HG02759 (cell line): ENCODE measurements around the gene PRPSAP1.
A peak's percentile ranks its signal among the peaks of the same experiment; 100 is the strongest.
"Not testable (repeated sequence)": the region's sequence is repeated elsewhere in the genome, so short reads cannot be mapped to it uniquely, and the experiment has no call there.

Source experiments
- ATAC-seq: cut with Tn5 transposase; IDR thresholded peaks from one replicate; pipeline ENCODE4 v1.9.1; 2021; ENCODE audit warnings: mild to moderate bottlenecking, moderate library complexity; ENCODE audit not compliant: unreplicated experiment

Gene PRPSAP1

DNA sequence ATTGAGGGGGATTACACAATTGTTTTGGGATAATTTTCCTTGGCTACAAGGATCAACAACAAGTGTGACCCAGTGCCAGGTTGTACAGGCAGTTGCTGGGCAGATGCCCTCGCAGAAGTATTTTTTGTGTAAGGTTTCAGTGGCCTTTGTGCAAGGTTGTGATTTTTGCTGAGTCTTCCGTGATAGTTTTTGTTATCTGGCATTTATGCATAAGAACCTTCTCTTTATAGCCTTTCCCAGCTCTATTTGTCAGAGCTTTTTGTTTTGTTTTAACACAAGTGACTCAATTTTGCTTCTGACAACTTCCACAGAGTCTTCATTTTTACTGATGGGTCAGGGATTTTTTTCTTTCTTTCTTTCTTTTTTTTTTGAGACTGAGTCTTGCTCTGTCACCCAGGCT is 6.7 kb upstream of the PRPSAP1 start:
- no peak for ATAC-seq

DNA sequence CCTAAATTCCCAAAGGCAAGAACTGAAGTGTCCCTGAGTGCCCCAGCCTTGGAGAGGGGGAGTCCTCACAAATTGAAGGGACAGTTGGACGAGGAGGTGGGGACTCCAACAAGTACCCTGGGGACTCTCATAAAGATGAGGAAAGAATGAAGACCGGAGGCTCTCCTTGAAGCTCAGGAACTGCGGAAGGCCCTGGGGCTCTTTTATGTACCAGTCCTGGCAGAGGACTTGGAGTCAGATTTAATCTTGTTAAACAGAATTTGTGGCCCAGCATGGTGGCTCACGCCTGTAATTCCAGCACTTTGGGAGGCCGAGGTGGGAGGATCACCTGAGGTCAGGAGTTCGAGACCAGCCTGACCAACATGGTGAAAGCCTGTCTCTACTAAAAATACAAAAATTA is 6.1 kb upstream of the PRPSAP1 start:
- not testable (repeated sequence) for ATAC-seq

DNA sequence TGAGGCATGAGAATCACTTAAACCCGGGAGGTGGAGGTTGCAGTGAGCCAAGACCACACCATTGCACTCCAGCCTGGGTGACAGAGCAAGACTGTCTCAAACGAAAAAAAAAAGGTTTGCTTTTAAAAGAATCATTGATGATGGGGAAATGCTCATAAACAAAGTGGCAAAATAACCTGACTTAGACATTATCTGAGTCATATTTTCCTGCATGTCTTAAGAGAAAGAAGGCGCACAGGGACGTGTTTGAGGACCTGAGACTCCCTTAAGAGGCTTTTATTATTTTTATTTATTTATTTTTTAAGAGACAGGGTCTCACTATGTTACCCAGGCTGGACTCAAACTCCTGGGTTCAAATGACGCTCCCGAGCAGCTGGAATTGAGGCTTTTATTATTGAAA is 5.7 kb upstream of the PRPSAP1 start:
- no peak for ATAC-seq

DNA sequence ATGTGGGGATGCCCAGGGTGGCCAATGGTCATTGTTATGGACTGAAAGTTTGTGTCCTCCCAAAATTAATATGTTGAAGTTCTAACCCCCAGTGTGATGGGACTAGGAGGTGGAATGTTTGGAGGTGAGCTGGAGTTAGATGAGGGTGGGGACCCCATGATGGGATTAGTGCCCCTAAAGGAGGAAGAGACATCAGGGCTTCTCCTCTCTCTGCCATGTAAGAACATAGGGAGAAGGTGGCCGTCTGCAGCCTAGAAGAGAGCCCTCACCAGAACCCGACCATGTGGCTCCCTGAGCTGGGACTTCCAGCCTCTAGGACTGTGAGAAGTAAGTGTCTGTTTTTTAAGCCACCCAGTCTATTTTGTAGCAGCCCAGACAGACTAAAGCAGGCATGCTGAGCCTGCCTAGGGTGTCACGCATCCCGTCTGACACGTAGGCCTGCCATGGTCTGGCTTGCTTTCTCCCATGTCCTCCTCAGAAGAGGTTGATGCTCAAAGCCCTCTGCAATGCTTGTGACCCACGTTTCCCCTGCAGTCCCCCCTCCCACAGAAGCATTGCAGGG is 4.0 kb upstream of the PRPSAP1 start:
- no peak for ATAC-seq

DNA sequence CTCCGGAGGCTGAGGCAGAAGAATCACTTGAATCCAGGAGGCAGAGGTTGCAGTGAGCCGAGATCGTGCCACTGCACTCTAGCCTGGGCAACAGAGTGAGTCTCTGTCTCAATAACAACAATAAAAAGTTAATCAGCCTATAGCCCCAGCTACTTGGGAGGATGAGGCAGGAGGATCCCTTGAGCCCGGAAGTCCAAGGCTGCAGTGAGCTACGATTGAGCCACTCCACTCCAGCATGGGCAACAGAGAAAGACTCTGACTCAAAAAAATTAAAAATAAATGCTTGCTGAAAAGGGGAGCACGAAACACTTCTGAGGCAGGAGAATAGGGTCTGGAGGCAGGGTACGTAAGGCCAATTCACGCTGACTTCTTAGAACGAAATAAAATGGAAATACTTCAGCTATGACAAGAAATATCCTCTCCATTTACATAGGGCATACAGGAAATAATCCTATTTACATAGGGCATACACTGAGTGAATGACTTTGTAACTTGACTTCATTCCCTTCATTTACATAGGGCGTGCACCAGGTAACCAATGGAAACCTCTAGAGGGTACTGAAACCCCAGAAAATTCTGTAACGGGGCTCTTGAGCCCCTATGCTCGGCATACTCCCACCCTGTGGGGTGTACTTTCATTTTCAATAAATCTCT is 3.2 kb upstream of the PRPSAP1 start:
- ATAC-seq, result no peak

DNA sequence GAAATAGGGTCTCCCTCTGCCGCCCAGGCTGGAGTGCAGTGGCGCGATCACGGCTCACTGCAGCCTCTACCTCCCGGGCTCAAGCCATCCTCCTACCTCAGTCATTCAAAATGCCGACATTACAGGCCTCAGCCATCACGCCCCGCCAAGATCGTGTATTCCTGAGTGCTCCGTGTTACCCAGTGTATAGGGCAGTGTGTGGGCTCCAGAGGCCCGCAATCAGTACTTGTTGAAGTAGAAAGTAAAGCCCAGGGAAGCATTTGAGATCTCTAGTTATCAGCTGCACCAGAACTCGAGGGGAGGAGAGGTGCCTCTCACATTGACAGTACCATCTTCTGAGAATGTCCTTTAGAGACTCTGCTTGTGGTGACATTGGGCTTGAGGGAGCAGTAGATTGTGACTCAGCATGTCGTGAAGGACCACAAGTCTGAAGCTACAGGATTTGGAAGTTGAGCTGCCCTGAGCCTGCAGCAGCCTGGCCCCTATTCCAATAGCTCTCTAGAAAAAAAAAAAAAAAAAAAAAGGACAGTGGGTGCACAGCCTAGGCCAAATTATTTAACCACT is 1.1 kb upstream of the PRPSAP1 start:
- no peak for ATAC-seq

DNA sequence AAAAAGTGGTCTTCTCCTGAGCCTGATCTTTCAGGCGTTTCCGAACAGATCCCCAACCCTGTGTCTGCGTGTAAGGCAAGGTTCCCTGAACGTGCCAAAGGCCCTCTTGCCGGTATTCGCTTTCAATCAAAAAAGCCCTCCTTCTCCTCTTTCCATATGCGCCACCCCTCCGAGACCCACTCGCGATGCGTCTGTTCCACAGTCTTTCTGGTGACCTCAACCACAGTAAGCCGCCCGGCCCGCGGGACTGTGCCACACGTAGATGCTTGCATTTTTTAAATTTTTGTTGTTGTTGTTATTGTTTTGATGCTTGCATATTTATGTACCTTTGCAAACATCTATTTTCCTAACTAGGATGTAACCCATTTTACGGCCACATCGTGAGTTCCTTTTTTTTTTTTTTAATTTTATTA is 607 bp upstream of the PRPSAP1 start:
- ATAC-seq, result no peak

DNA sequence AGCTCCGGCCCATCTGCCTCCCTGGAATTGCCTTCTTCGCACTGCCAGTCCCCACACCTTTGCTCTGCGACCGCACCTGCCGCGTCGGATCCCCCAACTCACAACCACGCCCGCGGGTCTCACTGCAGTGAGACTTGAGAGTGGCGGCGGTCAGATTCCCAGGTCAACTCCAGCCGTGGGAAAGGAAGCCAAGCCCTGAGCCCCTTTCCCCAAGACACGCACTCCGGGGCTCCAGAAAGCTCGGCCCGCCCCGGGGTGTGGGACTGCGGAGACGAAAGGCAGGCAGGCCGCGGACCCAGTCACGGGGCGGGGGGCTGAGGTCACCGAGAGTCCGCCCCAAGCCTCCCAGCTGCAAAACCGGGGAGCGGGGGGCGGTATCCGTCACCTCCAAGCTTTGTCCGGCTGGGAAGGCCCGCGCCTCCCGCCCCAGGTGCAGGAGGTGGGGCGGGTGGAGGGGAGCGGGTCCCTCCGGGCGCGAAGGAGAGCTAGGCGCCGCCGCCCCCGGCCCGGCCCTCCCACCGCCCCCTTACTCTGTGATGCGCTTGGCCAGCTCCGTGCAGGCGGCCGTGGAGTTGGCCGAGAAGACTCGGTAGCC is 615 bp downstream of the PRPSAP1 start:
- peak; percentile 34 for ATAC-seq

DNA sequence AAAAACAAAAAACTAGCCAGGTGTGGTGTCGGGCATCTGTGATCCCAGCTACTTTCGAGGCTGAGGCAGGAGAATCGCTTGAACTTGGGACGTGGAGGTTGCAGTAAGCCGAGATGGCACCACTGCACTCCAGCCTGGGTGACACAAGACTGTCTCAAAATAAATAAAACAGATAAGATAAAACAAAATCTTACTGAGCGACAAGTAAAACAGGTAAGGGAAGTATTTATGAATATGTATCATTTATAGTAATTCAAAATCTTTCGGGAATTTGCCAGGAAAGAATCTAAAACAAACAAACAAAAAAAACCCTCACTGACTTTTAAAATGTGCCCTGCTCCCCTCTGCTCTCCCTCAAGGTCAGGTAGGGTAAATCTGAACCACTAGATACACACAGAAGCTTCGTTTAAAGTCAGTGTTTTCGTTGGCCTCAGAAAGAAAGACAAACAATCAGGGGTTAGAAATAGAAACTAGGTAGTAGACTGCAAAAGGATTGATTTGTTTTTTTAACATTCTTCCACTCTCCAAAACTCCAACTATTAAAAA is 2.1 kb downstream of the PRPSAP1 start:
- ATAC-seq, result no peak

DNA sequence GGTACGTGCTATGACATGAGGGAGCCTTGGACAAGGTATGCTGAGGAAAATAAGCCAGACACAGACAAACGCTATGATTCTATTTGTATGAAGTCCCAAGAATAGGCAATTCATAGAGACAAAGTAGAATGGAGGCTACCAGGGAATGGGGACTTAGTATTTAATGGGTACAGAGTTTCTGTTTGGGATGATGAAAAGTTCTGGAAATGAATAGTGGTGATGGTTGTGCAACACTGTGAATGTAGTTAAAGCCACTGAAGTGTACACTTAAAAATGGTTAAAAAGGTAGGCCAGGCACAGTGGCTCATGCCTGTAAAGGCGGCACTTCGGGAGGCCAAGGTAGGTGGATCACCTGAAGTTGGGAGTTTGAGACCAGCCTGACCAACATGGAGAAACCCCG is 3.3 kb downstream of the PRPSAP1 start:
- no peak for ATAC-seq

DNA sequence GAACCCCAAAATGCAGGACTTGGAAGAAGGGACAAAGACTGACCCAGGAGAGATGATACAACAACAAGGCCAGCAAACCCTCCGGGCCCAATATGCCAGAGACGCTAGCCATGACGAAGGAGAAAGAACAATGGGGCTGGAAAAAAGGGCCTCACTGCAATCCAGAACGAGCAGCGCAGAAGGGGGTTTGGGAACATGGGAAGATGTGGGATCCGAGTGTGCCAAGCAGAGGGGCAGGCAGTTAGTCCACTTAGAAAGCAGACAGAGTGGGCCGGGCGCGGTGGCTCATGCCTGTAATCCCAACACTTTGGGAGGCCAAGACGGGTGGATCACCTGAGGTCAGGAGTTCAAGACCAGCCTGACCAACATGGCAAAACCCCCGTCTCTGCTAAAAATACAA is 6.8 kb downstream of the PRPSAP1 start:
- not testable (repeated sequence) for ATAC-seq

DNA sequence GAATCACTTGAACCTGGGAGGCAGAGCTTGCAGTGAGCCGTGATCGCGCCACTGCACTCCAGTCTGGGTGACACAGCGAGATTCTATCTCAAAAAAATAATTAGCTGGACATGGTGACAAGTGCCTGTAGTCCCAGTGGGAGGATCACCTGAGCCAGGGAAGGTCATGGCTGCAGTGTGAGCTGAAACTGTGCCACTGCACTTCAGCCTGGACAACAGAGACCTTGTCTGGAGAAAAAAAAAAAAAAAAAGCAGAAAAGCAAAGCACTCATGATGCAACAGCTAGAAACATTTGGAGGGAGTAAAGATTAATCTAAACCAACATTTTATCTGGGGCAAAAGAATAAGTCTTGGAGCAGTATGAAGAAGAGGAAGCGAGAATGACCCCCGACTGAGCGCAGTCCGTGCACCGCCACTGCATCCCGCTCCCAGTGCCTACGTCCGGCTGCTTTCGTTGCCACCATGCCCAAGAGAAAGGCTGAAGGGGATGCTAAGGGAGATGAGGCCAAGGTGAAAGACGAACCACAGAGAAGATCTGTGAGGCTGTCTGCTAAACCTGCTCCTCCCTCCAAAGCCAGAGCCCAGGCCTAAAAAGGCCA is 8.2 kb downstream of the PRPSAP1 start:
- no peak for ATAC-seq

DNA sequence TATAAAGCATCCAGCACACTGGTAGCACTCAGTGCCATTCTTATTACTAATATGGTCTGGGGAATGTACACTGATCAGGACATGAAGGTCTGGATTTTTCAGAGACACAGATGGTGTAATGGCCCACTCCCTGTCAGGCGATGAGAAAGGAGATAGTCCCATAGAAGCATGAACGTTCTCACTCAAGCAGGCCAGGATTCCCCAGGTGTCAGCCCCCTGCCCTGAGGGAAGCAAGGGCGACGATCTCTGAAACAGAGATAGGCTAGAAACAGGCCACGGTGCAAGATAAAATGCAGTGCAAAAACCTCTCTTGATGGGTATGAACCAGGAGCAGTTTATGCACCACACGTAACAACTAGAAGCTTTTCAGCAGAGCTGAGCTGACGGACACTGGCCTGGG is 10.6 kb downstream of the PRPSAP1 start:
- no peak for ATAC-seq

DNA sequence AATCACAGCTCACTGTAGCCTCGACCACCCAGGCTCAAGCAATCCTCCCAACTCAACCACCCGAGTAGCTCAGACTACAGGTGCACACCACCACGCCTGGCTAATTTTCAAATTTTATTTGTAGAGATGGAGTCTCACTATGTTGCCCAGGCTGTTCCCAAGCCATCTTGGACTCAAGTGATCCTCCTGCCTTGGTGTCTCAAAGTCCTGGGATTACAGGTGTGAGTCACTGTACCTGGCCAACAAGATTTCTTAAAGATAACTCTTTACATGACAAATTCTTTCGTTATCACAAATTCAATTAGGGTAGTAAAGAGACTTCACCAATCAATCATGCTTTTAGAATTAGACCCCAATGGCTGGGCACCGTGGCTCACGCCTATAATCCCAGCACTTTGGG is 12.4 kb downstream of the PRPSAP1 start:
- ATAC-seq, result no peak

DNA sequence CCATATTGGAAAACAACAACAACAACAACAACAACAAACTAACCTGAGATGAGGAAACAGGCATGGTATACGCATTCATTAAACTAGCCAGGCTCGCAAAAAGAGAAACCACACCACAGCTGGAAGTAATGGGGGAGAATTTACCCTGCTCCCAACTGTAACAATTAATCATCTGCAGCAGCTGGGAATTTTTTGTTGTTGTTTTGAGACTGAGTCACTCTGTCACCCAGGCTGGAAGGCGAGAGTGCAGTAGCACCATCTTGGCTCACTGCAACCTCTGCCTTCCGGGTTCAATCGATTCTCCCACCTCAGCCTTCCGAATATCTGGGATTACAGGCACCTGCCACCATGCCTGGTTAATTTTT is 16.3 kb downstream of the PRPSAP1 start:
- ATAC-seq, result no peak

DNA sequence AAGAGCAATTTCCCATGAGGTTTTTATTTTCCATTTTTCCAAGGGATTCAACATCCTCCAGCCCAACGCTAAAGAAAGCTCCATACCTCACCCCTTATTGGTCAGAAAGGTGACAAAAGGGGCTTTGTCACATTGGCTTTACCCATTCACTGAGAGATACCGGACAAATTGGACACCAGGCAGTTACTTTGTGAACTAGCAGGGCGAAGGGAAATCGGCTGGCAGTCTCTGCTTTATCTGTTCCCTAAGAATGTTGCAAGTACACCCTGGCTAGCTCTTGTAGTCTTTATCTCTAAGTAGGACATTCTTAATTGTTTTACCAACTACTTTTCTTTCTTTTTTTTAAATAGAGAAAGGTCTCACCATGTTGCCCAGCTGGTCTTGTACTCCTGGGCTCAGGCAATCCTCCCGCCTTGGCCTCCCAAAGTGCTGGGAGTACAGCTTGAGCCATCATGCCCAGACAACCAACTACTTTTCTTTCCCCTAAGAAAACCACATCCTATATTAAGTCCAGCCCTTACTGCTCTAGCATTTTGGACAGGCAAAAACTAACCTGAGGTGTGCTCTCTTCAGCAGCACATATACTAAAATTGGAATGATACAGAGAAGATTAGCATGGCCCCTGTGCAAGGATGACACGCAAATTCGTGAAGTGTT is 16.8 kb downstream of the PRPSAP1 start:
- no peak for ATAC-seq

DNA sequence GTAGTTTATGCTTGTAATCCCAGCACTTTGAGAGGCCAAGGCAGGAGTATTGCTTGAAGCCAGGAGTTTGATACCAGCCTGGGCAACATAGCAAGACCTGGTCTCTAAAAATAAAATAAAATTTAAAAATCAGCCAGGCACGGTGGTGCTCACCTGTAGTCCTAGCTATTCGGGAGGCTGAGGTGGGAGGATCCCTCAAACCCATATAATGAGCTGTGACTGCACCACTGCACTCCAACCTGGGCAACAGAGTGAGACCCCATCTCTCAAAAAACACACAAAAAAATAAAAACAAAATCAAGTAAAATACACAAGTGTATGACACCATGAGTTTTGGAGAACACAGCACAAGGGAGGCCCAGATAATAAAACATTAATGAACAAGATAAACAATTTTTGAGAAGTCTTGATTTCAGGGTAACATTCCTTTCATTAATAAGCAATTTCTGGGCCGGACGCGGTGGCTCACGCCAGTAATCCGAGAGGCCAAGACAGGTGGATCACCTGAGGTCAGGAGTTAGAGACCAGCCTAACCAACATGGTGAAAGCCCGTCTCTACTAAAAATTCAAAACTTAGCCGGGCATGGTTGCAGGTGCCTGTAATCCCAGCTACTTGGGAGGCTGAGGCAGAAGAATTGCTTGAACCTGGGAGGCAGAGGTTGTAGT is 17.9 kb downstream of the PRPSAP1 start:
- ATAC-seq, result no peak

DNA sequence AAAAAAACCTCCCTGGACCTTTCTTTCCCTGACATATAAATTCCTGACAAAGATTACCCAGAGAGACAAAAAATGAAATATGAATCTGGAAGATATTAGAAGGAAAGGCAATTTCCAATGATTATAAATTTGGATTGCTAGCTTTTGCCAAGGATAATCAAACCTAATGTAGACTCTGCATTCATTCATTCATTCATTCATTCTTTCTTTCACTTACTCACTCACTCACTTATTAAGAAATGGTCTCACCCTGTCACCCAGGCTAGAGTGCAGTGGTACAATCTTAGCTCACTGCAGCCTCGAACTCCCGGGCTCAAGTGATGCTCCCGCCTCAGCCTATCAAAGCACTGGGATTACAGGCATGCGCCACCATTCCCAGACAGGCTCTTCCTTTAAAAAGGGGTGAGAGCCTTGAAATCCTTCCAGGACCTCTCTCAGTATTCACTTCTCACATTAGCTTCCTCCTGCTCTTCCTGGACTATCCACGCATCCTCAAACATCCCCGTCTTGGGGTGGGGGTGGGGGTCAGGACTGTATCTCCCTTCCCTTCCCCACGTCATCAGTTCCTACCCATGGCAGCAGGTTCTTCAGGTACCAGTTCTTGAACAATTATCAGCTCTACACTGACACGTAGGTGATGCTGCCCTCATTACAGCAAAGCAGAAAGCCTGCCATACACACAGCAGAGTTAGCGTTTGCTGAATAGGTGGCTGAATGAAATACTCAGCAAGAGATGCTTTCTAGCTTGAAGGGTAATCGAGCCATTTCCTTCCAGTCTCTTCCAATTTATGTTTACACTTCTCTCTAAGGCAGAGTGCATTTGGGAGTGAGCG is 19.8 kb downstream of the PRPSAP1 start:
- ATAC-seq, result no peak

DNA sequence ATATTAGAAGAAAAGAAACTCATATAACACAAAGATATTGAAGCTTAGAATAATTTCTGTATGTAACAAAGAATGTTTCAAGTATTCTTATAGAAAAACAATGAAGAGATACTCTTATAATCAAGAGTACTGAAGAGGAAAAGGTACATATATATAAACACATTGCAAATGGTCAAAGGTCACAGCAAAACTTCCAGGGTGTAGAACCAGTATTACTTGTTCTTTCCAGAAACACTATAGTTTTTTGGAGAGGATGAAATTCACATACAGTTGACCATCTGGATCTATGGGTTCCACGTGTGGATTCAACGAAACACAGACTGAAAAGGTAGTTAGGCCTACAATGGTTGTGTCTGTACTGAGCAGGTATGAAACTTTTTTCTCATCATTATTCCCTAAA is 22.6 kb downstream of the PRPSAP1 start:
- ATAC-seq, result no peak

DNA sequence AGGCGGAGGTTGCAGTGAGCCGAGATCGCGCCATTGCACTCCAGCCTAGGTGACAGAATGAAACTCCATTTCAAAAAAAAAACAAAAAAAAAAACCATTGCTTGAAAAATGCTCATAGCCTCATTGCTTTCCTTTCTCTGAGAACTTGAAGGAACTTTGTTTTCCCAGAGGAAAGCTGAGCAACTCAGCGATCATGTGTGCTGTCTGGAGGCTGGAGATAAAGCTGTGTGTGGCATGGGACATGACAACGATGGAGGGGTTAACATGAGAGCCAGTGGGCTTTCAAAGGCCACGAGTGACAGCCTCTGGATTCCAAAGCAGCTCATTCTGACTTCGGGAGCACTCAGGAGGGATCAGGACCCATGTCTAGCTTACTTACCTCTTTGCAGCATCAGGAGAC is 24.1 kb downstream of the PRPSAP1 start:
- ATAC-seq, result no peak
